NCI-H2107 treated with DMSO at 0.1 percent for 48 hours (cell line): ENCODE data around the gene FLRT1.

Experiments
- DNase-seq: peaks from one replicate; lab custom pipeline; 2025; ENCODE audit not compliant: unreplicated experiment; lab: John Stamatoyannopoulos, UW

The FLRT1 gene

GRCh38 chr11:64084146-64084950 lies 48.6 kb downstream of the FLRT1 start:
- no peak for DNase-seq

- DNase-seq = no peak
Measured at GRCh38 chr11:64084951-64085710, 49.4 kb downstream of the FLRT1 start.
